HG03442 (cell line): ENCODE measurements around the gene CAMK2G.

ENCODE experiments used
- ATAC-seq: cut with Tn5 transposase; IDR thresholded peaks from one replicate; pipeline ENCODE4 v1.9.1; 2021; ENCODE audit warnings: mild to moderate bottlenecking, moderate library complexity; ENCODE audit not compliant: unreplicated experiment

The CAMK2G gene

GRCh38 chr10:73884017-73884416 lies 9.7 kb upstream of the CAMK2G start:
- ATAC-seq: no peak

- ATAC-seq: no peak
Measured at GRCh38 chr10:73881221-73881919, 7.0 kb upstream of the CAMK2G start.

GRCh38 chr10:73879296-73880173 lies 5.2 kb upstream of the CAMK2G start:
- peak; percentile 88 for ATAC-seq

GRCh38 chr10:73878365-73878764 lies 4.0 kb upstream of the CAMK2G start:
- no peak for ATAC-seq

- ATAC-seq: no peak
Measured at GRCh38 chr10:73877533-73878160, 3.3 kb upstream of the CAMK2G start.

- ATAC-seq: no peak
Measured at GRCh38 chr10:73876971-73877370, 2.6 kb upstream of the CAMK2G start.

- ATAC-seq: no peak
Measured at GRCh38 chr10:73876566-73876965, 2.2 kb upstream of the CAMK2G start.

GRCh38 chr10:73876157-73876556 lies 1.8 kb upstream of the CAMK2G start:
- no peak for ATAC-seq

GRCh38 chr10:73875139-73875475 lies 752 bp upstream of the CAMK2G start:
- no peak for ATAC-seq

- ATAC-seq: peak; percentile 5
Measured at GRCh38 chr10:73873838-73874215, 528 bp downstream of the CAMK2G start.

- ATAC-seq: no peak
Measured at GRCh38 chr10:73873142-73873837, 1.1 kb downstream of the CAMK2G start.

- ATAC-seq: no peak
Measured at GRCh38 chr10:73872190-73872710, 2.1 kb downstream of the CAMK2G start.

- no peak for ATAC-seq
Measured at GRCh38 chr10:73871295-73872189, 2.8 kb downstream of the CAMK2G start.

GRCh38 chr10:73868655-73869195 lies 5.6 kb downstream of the CAMK2G start:
- ATAC-seq: no peak

- no peak for ATAC-seq
Measured at GRCh38 chr10:73867871-73868631, 6.3 kb downstream of the CAMK2G start.

- no peak for ATAC-seq
Measured at GRCh38 chr10:73867126-73867807, 7.1 kb downstream of the CAMK2G start.

- ATAC-seq: no peak
Measured at GRCh38 chr10:73866621-73867020, 7.7 kb downstream of the CAMK2G start.
